Esophagus muscularis mucosa (tissue), 4 donors: ENCODE measurements around the gene CDH16.

Experiments used
- EP300 ChIP-seq: sonication (generic); formaldehyde crosslinking; IDR thresholded peaks from one replicate; pipeline ENCODE4 v1.6.1; 2017; ENCODE audit warnings: antibody characterized with exemption
- POLR2A ChIP-seq: fragments of 450-650 bp; IDR thresholded peaks from one replicate; pipeline ENCODE4 v1.6.1; 2017; ENCODE audit warnings: antibody characterized with exemption, moderate library complexity, mild to moderate bottlenecking, low read depth
- TF ChIP-seq, protein P1 (sequence below), 3 experiments: fragments of 200-600 bp in 2 of 3; fragments of 450-650 bp in 1 of 3; sonication (generic) in 2 of 3; IDR thresholded peaks; one replicate each; pipeline ENCODE4 v1.5.1; 2017 to 2019; ENCODE audit warnings: antibody characterized with exemption in 3 of 3, mild to moderate bottlenecking in 2 of 3, moderate library complexity in 1 of 3

GRCh38 chr16:66939366-66939765 lies 20.7 kb upstream of the CDH16 start:
- TF ChIP-seq, protein P1, sequence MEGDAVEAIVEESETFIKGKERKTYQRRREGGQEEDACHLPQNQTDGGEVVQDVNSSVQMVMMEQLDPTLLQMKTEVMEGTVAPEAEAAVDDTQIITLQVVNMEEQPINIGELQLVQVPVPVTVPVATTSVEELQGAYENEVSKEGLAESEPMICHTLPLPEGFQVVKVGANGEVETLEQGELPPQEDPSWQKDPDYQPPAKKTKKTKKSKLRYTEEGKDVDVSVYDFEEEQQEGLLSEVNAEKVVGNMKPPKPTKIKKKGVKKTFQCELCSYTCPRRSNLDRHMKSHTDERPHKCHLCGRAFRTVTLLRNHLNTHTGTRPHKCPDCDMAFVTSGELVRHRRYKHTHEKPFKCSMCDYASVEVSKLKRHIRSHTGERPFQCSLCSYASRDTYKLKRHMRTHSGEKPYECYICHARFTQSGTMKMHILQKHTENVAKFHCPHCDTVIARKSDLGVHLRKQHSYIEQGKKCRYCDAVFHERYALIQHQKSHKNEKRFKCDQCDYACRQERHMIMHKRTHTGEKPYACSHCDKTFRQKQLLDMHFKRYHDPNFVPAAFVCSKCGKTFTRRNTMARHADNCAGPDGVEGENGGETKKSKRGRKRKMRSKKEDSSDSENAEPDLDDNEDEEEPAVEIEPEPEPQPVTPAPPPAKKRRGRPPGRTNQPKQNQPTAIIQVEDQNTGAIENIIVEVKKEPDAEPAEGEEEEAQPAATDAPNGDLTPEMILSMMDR (IDR thresholded peaks at IDR 0.05): no peak
- TF ChIP-seq POLR2A (no peak), EP300 (no peak)
